Skeletal muscle satellite cell (primary cell): ENCODE measurements around the gene PPP1R3F.

Source experiments
- H3K27me3 ChIP-seq: 2 replicates; pipeline ENCODE4 v1.7.0; 2013; ENCODE audit warnings: low read length; ENCODE audit not compliant: control insufficient read depth, insufficient read depth
- H3K36me3 ChIP-seq: 2 replicates; pipeline ENCODE4 v1.7.0; 2013; ENCODE audit warnings: mild to moderate bottlenecking, control low read depth, low read length; ENCODE audit not compliant: insufficient read depth
- H3K4me1 ChIP-seq: 2 replicates; pipeline ENCODE4 v1.7.0; 2013; ENCODE audit warnings: low read length; ENCODE audit not compliant: control insufficient read depth, insufficient read depth
- H3K4me2 ChIP-seq: 2 replicates; pipeline ENCODE4 v1.7.0; 2013; ENCODE audit warnings: mild to moderate bottlenecking, low read length
- H3K4me3 ChIP-seq: 2 replicates; pipeline ENCODE4 v1.7.0; 2013; ENCODE audit warnings: low read length
- H3K9ac ChIP-seq: 2 replicates; pipeline ENCODE4 v1.7.0; 2013; ENCODE audit warnings: mild to moderate bottlenecking, low read depth, low read length, moderate library complexity
- H3K9me3 ChIP-seq: replicated peaks from 2 replicates; pipeline ENCODE4 v1.7.0; 2013; ENCODE audit warnings: mild to moderate bottlenecking, control low read depth, low read length

PPP1R3F gene

DNA sequence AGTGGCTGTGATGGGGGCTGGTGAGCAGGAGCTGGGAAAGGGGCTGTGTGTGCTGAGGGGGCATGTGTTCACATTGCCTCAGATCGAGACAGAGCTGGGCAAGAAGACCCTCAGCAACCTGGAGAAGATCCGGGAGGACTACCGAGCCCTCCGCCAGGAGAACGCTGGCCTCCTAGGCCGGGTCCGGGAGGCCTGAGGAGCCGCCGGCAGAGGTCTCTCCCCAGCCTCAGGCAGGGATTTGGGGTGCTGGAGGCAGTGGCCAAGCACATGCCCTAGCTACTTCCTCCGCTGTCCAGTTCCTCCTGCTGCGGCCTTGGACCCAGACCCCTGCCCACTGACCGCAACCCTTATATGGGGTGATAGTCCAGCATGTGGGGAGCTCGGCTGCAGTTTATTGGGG is 19.5 kb upstream of the PPP1R3F start:
- no peak overlapping the region for H3K4me3 ChIP-seq
- H3K4me1 ChIP-seq = no peaks in the 10 kb centered on the region
- H3K9me3 ChIP-seq = no peaks in the 10 kb centered on the region
- H3K4me2 ChIP-seq = no peak overlapping the region
- no peaks in the 10 kb centered on the region for H3K27me3 ChIP-seq
- H3K36me3 ChIP-seq = peaks cover 8% of the 10 kb centered on the region
- H3K9ac ChIP-seq = no peak overlapping the region

DNA sequence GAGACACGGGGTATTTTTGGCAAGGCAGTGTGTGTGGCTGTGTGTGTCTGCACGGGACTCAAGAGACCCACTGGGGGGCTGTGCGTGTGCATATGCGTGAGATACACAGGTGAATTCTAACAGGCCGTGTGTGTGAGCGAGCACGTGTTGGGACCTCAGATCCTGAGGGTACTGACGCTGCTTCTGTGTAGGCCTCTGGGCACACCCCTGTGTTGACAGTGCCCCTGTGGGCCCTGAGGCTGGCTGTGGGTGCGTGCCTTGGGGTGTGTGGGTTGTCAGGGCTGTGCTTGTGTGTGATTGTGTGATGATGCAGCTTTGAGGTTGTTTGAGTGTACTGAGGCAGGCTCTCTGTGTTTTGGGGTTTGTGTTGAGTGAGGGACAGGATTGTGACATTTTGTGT is 19.0 kb upstream of the PPP1R3F start:
- Histone ChIP-seq H3K9ac (no peak overlapping the region), H3K4me2 (no peak overlapping the region), H3K4me1 (no peaks in the 10 kb centered on the region), H3K4me3 (no peak overlapping the region), H3K9me3 (no peaks in the 10 kb centered on the region), H3K36me3 (peaks cover 8% of the 10 kb centered on the region), H3K27me3 (no peaks in the 10 kb centered on the region)

DNA sequence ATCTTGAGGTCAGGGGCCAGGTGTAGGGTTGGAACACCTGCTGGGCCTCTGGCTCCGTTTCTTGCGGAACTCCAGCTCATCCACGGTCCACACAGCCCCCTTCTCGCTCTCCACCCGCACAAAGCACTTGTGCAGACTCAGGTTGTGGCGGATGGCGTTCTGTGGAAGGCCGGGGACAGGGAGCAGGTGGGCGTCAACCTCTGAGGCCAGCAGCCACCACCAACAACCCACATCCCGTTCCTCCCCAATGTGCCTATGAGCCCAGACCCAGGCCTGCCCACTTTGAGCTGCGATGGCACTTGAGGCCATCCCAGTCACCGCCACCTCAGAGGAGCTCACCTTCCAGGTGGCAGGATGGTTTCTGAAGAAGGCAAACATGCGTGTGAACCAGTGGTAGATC is 18.3 kb upstream of the PPP1R3F start:
- Histone ChIP-seq H3K4me3 (no peak overlapping the region), H3K36me3 (peaks cover 8% of the 10 kb centered on the region), H3K4me2 (no peak overlapping the region), H3K4me1 (no peaks in the 10 kb centered on the region), H3K9me3 (no peaks in the 10 kb centered on the region), H3K9ac (no peak overlapping the region), H3K27me3 (no peaks in the 10 kb centered on the region)

DNA sequence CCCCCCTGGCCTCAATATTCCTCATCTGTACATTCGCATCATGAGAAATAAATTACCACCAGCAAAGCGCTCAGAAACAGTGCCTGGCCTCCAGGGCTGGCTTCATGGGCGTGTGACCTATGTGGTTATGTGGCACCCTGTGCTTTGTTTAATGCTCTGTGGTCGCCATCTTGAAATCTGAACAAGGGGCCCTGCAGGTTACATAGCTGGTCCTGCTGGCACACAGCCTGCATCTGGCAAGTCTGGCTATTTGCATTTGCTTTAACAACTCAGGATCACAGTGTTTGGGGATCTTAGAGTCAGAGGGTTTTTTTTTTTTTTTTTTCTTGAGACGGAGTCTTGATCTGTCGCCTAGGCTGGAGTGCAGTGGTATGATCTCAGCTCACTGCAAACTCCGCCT is 15.0 kb upstream of the PPP1R3F start:
- H3K9me3 ChIP-seq = no peaks in the 10 kb centered on the region
- no peaks in the 10 kb centered on the region for H3K4me1 ChIP-seq
- H3K4me3 ChIP-seq = no peak overlapping the region
- H3K9ac ChIP-seq = no peak overlapping the region
- H3K36me3 ChIP-seq = no peaks in the 10 kb centered on the region
- H3K4me2 ChIP-seq = no peak overlapping the region
- H3K27me3 ChIP-seq = no peaks in the 10 kb centered on the region

DNA sequence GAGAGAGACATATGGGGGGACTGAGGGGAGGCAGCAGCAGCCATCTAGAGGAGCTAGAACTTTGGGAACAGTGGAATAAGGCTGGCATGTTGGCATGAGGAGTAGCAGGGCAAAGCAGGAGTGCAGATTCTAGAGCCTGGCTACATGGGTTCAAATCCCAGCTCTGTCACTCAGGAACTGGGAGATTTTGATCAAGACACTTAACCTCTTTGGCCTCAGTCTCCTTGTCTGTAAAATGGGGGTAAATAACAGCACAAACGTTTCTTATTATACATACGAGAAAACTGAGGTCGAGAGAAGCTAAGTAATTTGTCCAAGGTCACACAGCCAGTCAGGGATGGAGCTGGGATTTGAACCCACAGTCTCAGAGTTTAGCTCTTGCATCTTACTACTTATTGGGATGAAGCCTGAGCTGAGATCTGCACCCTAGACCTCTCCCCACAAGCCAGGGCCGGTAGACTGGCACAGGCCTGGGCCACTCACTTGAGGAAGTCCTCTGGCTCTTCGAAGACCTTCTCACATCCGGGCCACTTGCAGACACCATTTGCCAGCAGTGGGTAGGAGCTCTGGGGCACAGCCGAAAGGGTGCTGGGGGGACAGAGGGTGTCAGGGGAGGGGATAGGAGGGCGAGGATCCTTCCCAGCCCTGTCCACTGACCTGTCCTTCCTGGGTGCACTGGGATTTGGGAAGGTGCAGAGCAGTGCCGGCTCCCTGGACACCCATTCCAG is 13.2 kb upstream of the PPP1R3F start:
- H3K9ac ChIP-seq = no peak overlapping the region
- H3K9me3 ChIP-seq = no peaks in the 10 kb centered on the region
- no peak overlapping the region for H3K4me2 ChIP-seq
- no peaks in the 10 kb centered on the region for H3K4me1 ChIP-seq
- H3K4me3 ChIP-seq = no peak overlapping the region
- H3K36me3 ChIP-seq = no peaks in the 10 kb centered on the region
- H3K27me3 ChIP-seq = no peaks in the 10 kb centered on the region

DNA sequence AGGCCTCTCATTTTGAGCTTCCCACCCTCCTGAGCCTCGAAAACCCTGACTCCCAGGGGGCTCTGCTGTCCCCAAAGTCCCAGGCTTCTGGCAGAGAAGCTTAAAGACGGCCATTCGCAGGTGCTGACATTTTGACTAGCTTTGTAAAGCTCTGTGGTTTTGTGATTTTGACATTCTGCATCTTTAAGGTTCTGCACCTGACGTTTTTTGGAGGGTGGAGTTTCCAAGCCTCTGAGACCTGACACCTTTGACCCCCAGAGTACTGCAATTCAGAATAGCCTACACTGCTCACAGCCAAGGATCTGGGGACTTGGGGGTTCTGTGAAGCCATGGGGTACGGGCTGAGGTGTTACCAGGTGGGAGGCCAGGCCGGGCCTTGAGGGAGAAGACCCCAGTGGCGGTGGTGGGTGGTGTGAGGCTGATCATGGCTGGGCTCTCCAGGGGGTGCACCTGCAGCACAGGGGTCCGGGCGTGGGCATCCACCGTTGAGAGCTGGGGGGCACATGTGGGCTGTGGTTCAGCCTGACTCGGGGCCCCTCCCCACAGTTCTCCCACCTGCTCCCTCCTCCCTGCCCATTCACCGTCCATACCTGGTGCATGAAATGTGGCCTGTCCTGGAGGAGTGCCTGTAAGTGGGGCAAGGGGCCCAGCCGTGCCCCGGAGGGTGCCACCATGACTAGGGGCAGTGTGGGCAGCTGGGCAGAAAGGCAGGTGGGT is 12.4 kb upstream of the PPP1R3F start:
- Histone ChIP-seq H3K4me1 (no peaks in the 10 kb centered on the region), H3K4me2 (no peak overlapping the region), H3K4me3 (no peak overlapping the region), H3K36me3 (no peaks in the 10 kb centered on the region), H3K9me3 (no peaks in the 10 kb centered on the region), H3K9ac (no peak overlapping the region), H3K27me3 (no peaks in the 10 kb centered on the region)

DNA sequence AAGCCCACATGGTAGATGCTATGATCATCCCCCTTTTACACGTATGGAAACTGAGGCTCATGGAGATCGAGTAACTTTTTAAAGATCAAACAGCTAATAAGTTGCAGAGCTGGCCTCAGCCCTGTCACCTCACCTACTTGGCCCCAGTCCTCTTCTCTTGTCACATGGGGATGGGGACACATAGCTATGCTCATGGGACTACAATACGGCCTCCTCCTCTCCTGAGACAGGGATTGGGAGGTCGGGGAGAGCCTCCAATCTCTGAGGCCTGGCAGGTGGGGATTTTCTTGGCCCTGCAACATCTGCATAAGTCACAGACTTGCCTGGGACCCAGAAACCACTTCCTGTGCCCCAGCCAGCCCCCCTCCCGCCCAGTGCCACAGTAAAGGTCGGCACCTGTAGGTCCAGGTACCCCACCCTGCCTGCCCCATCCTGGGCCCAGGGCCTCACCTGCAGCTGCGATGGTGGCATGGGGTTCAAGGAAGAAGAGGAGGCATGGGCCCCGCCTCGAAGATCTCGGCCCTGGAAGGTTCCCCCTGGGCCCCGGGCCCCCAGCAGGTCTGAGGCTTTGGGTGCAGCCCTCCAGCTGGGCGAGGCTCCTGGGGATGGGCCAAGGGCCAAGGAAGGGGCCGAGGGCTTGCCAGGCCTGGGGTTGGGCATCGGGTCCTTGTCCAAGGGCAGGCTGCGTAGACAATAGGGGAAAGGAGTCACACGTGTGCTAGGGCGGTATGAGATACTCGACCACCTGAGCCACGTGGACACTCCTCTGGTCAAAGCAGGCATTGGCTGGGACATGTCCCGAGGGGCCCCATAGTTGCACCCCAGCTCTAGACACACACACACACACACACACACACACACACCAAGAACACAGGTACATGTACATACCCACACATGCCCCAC is 11.5 kb upstream of the PPP1R3F start:
- no peaks in the 10 kb centered on the region for H3K27me3 ChIP-seq
- no peaks in the 10 kb centered on the region for H3K4me1 ChIP-seq
- no peaks in the 10 kb centered on the region for H3K9me3 ChIP-seq
- H3K36me3 ChIP-seq = no peaks in the 10 kb centered on the region
- no peak overlapping the region for H3K4me3 ChIP-seq
- H3K4me2 ChIP-seq = no peak overlapping the region
- no peak overlapping the region for H3K9ac ChIP-seq

DNA sequence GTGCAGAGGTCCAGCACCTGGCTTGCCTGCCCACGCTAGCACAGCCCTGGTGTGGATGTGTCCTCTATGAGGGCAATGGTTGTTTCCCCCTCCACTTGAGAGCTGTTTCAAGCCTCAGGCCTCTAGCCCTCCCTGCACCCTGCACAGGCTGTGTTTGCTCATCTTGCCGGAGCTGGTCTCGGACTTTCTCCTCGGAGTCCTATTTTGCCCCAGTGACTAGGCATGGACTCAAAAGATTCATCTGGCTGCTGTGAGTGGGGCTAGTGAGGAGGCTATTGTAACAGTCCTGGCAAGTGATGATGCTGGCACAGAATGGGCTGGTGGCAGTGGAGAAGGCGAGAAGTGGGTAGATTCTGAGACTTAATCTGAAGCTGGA is 10.9 kb upstream of the PPP1R3F start:
- Histone ChIP-seq H3K4me2 (no peak overlapping the region), H3K9ac (no peak overlapping the region), H3K36me3 (no peaks in the 10 kb centered on the region), H3K4me3 (no peak overlapping the region), H3K27me3 (no peaks in the 10 kb centered on the region), H3K9me3 (no peaks in the 10 kb centered on the region), H3K4me1 (no peaks in the 10 kb centered on the region)

DNA sequence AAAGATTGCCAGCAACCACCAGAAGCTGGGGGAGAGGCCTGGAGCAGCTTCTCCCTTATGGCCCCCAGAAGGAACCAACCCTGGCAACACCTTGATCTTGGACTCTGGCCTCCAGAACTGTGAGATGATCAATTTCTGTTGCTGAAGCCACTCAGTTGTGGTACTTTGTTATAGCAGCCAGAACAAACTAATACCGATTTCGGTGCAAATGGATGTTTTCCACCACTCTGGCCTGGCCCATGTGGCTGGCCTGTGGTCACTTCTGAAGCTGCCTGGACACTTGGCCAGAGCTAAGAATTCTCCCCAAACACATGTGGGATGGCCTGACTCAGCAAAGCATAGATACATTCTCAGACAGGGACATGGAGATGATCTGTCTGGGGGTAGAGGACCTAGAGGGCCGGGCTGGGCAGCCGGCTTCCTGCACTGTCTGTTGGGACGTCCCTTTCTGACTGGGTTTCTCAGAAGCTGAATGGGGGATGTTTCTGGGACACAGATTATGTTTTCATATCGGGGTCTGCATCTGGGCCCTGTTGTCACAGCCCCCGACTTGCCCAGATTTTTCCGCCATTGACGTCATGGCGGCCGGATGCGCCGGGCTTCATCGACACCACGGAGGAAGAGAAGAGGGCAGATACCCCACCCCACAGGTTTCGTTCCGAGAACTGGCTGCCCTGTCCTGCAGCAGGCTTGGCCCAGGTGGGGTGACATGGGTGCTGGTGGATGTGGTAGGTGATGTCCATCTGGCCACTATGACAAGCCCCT is 9.2 kb upstream of the PPP1R3F start:
- no peak overlapping the region for H3K4me3 ChIP-seq
- no peaks in the 10 kb centered on the region for H3K27me3 ChIP-seq
- H3K4me2 ChIP-seq = no peak overlapping the region
- H3K9me3 ChIP-seq = no peaks in the 10 kb centered on the region
- H3K9ac ChIP-seq = no peak overlapping the region
- no peaks in the 10 kb centered on the region for H3K4me1 ChIP-seq
- H3K36me3 ChIP-seq = no peaks in the 10 kb centered on the region

DNA sequence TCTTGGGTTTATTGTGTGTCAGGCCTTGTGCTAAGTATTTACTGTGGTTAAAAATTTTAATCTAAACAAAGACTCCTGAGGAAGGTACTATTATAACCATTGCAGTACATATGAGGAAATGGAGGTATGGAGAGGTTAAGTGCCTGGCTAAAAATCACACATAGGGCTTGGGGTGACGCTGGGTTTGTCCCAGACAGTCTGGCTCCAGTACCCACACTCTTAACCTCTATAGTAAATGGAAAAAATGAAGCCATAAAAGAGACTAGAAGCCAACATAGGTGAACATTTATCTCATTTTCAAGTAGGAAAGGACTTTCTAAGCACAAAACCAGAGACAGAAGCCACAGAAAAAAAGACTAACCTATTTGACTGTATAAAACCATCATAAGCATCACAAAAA is 7.0 kb upstream of the PPP1R3F start:
- Histone ChIP-seq H3K4me2 (no peak overlapping the region), H3K4me1 (no peaks in the 10 kb centered on the region), H3K9me3 (no peaks in the 10 kb centered on the region), H3K4me3 (no peak overlapping the region), H3K27me3 (no peaks in the 10 kb centered on the region), H3K36me3 (no peaks in the 10 kb centered on the region), H3K9ac (no peak overlapping the region)

DNA sequence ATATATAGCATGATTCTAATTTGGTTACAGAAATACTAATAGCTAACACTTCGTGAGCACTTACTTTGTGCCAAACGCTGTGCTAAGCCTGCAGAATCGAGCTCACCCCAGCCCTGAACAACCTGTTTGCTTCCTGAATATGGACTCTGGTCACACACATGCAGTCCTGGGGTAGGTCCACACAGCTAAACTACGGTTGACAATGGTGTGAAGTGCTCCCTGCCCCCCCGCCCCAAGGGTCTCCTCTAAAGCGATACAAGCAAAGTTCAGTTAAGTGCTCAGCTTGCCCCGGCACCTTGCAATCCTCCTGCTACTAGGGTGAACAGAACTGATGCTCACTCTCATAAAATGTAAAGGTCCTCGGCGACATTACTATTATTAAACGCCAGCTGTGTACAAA is 6.0 kb upstream of the PPP1R3F start:
- H3K27me3 ChIP-seq = no peaks in the 10 kb centered on the region
- H3K4me2 ChIP-seq = no peak overlapping the region
- H3K4me3 ChIP-seq = no peak overlapping the region
- H3K9me3 ChIP-seq = no peaks in the 10 kb centered on the region
- H3K9ac ChIP-seq = no peak overlapping the region
- H3K36me3 ChIP-seq = no peaks in the 10 kb centered on the region
- H3K4me1 ChIP-seq = peaks cover 5% of the 10 kb centered on the region
